KMS-11 (cell line): ENCODE data around the gene CKB.

Source experiments
- H2AFZ ChIP-seq: fragments of 200-600 bp; sonication (generic); 2 replicates; pipeline ENCODE4 v1.6.1; 2016; ENCODE audit warnings: antibody characterized with exemption, mixed run types, low read depth
- H3K27ac ChIP-seq: fragments of 200-600 bp; sonication (generic); 2 replicates; pipeline ENCODE4 v1.6.1; 2016; ENCODE audit warnings: mild to moderate bottlenecking, mixed run types
- H3K27me3 ChIP-seq: fragments of 200-600 bp; sonication (generic); 2 replicates; pipeline ENCODE4 v1.6.1; 2017; ENCODE audit warnings: mild to moderate bottlenecking, low read depth, mixed run types, moderate library complexity; ENCODE audit not compliant: insufficient read depth
- H3K36me3 ChIP-seq: fragments of 200-600 bp; sonication (generic); 2 replicates; pipeline ENCODE4 v1.6.1; 2017; ENCODE audit warnings: mild to moderate bottlenecking, mixed run types; ENCODE audit not compliant: insufficient read depth
- H3K4me1 ChIP-seq: fragments of 200-600 bp; sonication (generic); 2 replicates; pipeline ENCODE4 v1.6.1; 2016; ENCODE audit warnings: mild to moderate bottlenecking, low read depth, mixed run types; ENCODE audit not compliant: poor library complexity, severe bottlenecking
- H3K4me2 ChIP-seq: fragments of 200-600 bp; sonication (generic); 2 replicates; pipeline ENCODE4 v1.7.0; 2016; ENCODE audit warnings: mild to moderate bottlenecking, mixed run types
- H3K4me3 ChIP-seq: fragments of 200-600 bp; sonication (generic); IDR thresholded peaks from 2 replicates; pipeline ENCODE4 v1.6.1; 2017; ENCODE audit warnings: low read depth, low read length, mixed read lengths; ENCODE audit not compliant: insufficient read depth
- H3K79me2 ChIP-seq: fragments of 200-600 bp; sonication (generic); 2 replicates; pipeline ENCODE4 v1.6.1; 2016; ENCODE audit warnings: low read depth, mixed run types; ENCODE audit not compliant: insufficient read depth
- H3K9ac ChIP-seq: fragments of 200-600 bp; sonication (generic); 2 replicates; pipeline ENCODE4 v1.6.1; 2016; ENCODE audit warnings: mild to moderate bottlenecking, mixed run types
- H4K20me1 ChIP-seq: fragments of 200-600 bp; sonication (generic); 2 replicates; pipeline ENCODE4 v1.6.1; 2016; ENCODE audit warnings: mild to moderate bottlenecking, mixed run types; ENCODE audit not compliant: insufficient read depth
- CTCF ChIP-seq: fragments of 200-600 bp; sonication (generic); conservative IDR thresholded peaks from 2 replicates; pipeline ENCODE4 v1.6.1; 2017; ENCODE audit warnings: low read depth, mild to moderate bottlenecking, antibody characterized with exemption, low read length, moderate library complexity, mixed read lengths

The CKB gene

GRCh38 chr14:103529383-103530365, 7.0 kb upstream of the CKB start:
- Histone ChIP-seq H3K79me2 (no peaks in the 10 kb centered on the region), H3K27me3 (peaks cover 5% of the 10 kb centered on the region; the same call in 1 of the 2 replicates), H3K36me3 (no peaks in the 10 kb centered on the region), H4K20me1 (no peaks in the 10 kb centered on the region), H3K9ac (peak overlapping the region; percentile 25; the same call in 1 of the 2 replicates), H3K4me1 (no peaks in the 10 kb centered on the region), H3K4me2 (peak overlapping the region; percentile 21; the same call in 1 of the 2 replicates), H3K4me3 (no peak overlapping the region), H3K27ac (no peak overlapping the region), H2AFZ (no peak overlapping the region)
- no peak for TF ChIP-seq CTCF

- no peak within 1 kb of the TSS for H3K27ac ChIP-seq
- H4K20me1 ChIP-seq, result no peaks in the 10 kb centered on the region
- H2AFZ ChIP-seq, result no peak within 1 kb of the TSS
- peak within 1 kb of the TSS; percentile 29; the same call in 1 of the 2 replicates for H3K4me2 ChIP-seq
- H3K4me3 ChIP-seq, result no peak within 1 kb of the TSS
- no peaks in the 10 kb centered on the region for H3K36me3 ChIP-seq
- no peaks in the 10 kb centered on the region for H3K79me2 ChIP-seq
- TF ChIP-seq CTCF, result no peak
- peaks cover 5% of the 10 kb centered on the region; the same call in 1 of the 2 replicates for H3K27me3 ChIP-seq
- H3K4me1 ChIP-seq, result no peaks in the 10 kb centered on the region
- H3K9ac ChIP-seq, result peak within 1 kb of the TSS; percentile 50; the same call in 1 of the 2 replicates
Observed at GRCh38 chr14:103528587-103529382, 6.2 kb upstream of the CKB start, which contains the start of gene TRMT61A. Gene TRMT61A (plus strand): TSS chr14:103529196. CDS start chr14:103529979, 783 bp downstream.

GRCh38 chr14:103528146-103528586, 5.5 kb upstream of the CKB start:
- no peak overlapping the region for H3K27ac ChIP-seq

More at GRCh38 chr14:103528146-103528586, 5.5 kb upstream of the CKB start:
- H4K20me1 ChIP-seq, result no peaks in the 10 kb centered on the region
- no peak for TF ChIP-seq CTCF
- H3K9ac ChIP-seq, result no peak overlapping the region
- H3K27me3 ChIP-seq, result peaks cover 5% of the 10 kb centered on the region; the same call in 1 of the 2 replicates
- no peaks in the 10 kb centered on the region for H3K4me1 ChIP-seq
- no peaks in the 10 kb centered on the region for H3K79me2 ChIP-seq
- H3K4me2 ChIP-seq, result peak overlapping the region; percentile 29; the same call in 1 of the 2 replicates
- no peak overlapping the region for H3K4me3 ChIP-seq
- no peaks in the 10 kb centered on the region for H3K36me3 ChIP-seq
- H2AFZ ChIP-seq, result no peak overlapping the region
